ENCODE data around the gene UBE2J2.
A peak's percentile ranks its signal among the peaks of the same experiment; 100 is the strongest.

UBE2J2 gene

DNA sequence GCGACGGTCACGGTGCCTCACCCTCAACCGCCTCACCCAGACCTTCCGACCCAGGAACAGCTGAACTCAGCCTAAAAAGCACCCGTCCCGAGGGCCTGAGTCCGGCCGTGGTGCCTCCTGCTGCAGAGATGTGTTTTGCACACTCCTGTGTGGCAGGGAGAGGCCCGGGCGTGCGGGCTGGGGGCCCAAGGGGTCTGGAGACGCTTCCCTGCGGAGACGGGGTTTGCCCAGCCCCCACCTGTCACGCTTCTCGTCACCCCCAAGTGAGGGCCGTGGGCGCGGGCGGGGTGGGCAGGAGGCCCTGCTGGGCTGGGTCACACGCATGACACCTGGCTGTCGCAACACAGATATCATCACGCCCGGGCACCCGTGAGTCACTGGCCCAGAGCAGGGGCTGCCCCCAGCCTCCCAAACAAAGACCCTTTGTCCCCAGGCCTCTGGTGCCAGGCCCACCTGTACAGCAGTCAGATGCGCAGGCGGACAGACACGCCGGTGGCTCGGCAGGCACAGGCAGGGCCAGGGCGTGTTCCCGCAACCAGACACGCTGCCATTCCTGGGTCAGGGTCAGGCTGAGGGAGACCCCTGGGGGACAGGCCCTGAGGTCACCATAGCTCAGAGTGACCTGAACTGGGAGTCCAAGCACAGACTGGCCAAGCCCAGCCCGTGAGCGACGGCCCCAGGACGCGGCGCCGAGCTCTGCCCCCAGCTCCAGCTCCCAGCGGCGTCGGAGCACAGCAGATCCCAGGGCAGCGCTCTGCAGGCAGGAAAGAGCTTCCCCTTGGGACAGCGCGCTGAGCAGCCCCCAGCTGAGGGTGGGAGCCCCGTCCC, 35.6 kb downstream of the UBE2J2 start:
- DNase-seq: no peak

DNA sequence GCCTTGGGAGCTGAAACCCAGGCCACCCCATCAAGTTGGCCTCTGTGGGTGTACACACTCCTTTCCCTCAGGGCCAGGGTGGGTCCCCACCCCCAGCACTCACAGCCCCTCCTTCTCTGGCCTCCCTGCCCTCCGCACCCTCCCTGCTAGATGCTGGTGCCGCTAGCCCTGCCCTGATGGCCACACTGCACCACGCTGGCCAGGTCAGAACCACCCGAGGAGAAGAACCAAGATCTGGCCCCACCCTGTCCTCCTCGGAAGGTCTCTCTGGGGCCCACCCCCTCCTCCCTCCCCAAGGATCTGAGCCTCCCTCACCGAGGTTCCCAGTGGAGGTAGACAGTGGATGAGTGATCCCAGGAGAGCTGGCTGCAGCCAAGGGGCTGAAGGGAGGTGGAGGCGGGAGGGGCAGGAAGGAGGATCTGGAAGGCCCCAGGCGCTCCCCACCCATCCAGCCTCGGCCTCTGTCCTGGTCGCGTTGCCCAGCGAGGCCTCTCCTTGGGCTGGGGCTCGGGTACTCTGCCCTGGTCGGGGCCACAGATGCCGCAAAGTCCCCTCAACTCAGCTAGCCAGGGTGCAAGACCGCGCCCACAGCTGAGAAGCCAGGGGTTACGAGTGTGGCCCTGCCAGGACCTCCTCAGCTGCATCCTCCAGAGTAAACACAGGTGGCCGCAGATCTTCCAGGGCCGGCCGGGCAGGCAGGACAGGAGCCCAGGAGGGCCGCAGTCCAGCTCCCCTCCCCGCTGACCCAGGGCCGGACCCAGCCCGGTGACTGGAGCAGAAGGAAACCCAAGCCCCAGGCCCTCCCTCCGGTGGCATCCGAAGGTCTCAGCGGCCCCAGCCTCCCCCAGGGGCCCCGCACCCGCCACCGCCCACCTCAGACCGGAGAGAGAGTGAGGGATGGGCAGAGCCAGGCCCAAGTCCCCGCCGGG, 36.4 kb downstream of the UBE2J2 start:
- no peak for DNase-seq

DNA sequence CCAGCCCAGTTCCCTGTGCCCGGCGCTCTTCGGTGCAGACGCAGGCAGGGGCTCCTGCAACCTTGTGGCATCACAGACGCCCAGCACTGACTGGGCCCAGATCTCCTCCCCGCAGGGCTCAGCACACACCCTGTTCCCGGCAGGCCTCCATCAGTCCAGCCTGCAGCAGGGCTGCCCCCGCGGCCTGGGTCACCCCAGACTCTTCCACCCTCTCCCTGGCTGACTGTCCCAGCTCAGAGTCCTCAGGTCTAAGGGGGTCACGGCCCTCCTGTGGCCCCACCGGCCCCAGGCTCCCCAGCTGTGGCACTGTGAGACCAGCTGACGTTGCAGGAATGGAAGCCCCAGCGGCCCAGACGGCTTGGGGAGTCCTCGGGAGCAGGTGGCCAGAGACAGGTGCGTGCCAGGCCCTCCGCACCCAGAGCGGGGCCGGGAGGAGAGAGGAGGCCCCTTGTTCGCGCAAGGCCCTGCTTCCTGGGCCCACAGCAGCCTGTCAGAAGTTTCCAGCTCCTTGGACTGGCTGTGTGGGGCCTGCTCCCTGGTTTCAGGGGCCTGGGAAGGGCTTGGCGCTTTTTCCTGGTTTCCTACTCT, 37.4 kb downstream of the UBE2J2 start:
- DNase-seq: no peak

DNA sequence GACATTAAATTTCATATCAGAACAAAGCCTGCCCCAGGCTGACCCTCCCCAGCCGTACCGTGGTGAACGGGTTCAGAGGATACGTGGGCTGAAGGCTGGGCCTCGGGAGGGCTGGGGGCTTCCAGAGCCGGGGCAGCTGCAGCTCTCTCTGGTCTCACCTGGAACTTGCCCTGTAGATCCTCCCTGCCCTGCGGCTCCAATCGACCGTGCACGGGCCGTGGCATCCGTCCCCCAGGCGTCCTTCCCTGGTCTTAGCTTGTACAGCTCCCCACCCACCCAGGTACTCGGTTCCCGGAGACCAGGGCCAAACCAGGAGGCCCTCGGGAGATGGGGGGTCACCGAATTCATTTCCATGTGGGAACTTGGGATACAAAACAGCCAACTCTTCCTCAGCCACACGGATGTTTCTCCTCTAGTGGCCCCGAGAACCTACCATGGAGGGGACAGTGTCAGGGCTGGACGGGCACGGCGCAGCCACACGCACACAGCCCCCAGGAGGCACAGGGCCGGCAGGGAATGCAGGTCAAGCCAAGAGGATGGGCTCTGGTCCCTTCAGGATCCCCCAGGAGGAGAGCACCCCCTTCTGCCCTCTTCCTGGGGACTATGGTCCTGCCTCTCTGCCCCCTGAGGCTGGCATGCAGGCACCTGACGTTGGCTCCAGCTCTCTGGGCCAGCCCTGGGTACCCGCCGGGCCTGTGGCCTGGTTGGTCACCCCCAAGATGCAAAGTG, 38.5 kb downstream of the UBE2J2 start:
- DNase-seq: no peak

DNA sequence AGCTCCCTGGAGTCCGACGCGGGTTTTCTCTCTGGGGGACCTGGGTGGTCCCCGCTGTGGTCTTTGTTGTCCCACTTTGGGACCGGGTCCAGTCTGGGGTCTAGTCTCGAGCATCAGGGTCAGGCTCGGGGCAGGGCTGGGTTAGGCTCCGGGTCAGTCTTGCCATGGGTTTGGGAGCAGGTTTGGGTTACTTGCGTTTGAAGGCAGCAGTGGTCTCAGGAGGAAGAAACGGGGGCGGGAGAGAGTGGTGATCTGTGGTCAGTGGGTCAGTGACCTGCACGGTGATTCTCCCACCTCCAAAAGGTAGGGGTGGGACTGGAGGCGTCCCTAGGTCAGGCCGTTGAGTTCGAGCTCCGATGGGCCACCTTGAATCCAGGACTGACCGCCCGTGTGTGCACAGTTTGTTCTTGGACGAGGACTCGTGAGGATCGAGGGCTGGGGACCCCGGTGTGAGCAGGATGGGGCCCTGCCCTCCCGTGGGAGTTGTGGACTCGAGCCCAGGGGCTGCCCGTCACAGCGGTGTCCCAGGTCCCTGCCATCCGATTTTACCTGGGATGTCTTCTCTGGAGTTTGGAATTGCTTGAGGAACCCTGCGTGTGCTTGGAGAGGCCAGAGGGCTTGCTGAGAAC, 39.4 kb downstream of the UBE2J2 start:
- DNase-seq: no peak

DNA sequence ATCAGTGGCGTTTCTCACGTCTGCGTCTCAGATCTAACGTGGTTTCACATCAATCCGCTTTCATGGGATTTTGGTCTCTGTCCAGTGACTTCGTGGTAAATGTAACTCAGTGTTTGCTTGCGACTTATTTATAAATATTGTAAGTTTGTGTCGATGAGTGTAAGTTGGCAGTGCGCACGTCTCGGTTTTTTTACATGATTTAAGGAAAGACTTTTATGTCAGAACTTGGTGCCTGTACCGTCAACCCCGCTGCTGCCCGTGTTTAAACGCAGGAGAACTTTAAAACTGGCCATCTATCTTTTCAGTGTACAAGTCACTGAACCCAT, 40.1 kb downstream of the UBE2J2 start:
- DNase-seq: no peak

DNA sequence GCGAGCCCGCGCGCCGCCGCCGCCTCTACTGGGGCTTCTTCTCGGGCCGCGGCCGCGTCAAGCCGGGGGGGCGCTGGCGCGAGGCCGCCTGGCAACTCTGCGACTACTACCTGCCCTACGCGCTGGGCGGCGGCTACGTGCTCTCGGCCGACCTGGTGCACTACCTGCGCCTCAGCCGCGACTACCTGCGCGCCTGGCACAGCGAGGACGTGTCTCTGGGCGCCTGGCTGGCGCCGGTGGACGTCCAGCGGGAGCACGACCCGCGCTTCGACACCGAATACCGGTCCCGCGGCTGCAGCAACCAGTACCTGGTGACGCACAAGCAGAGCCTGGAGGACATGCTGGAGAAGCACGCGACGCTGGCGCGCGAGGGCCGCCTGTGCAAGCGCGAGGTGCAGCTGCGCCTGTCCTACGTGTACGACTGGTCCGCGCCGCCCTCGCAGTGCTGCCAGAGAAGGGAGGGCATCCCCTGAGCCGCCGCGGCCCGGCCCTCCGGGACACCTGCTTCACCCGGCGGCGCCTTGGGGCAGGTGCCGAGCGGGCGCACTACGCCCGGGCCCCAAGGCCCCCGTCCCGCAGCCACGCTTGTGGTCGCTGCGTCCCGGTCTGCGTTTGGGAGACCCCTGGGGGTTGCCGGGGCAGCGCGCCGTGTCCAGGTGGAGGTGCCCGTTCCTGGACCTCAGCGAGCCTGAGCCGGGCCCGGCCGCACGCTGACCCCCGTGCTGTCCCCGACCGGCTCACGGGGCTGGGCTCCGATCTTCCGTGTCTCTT, 40.7 kb downstream of the UBE2J2 start:
- DNase-seq: no peak

DNA sequence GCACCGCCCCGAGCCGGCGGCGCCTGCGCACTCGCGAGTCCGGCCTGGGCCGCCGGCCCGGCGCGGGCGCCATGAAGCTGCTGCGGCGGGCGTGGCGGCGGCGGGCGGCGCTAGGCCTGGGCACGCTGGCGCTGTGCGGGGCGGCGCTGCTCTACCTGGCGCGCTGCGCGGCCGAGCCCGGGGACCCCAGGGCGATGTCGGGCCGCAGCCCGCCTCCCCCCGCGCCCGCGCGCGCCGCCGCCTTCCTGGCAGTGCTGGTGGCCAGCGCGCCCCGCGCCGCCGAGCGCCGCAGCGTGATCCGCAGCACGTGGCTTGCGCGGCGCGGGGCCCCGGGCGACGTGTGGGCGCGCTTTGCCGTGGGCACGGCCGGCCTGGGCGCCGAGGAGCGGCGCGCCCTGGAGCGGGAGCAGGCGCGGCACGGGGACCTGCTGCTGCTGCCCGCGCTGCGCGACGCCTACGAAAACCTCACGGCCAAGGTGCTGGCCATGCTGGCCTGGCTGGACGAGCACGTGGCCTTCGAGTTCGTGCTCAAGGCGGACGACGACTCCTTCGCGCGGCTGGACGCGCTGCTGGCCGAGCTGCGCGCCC, 41.4 kb downstream of the UBE2J2 start, which contains the start of gene B3GALT6:
TSS of gene B3GALT6 (plus strand) at position 30 of the 588 bp plus-strand sequence. CDS start at position 72, 42 bp downstream.
- DNase-seq: no peak

DNA sequence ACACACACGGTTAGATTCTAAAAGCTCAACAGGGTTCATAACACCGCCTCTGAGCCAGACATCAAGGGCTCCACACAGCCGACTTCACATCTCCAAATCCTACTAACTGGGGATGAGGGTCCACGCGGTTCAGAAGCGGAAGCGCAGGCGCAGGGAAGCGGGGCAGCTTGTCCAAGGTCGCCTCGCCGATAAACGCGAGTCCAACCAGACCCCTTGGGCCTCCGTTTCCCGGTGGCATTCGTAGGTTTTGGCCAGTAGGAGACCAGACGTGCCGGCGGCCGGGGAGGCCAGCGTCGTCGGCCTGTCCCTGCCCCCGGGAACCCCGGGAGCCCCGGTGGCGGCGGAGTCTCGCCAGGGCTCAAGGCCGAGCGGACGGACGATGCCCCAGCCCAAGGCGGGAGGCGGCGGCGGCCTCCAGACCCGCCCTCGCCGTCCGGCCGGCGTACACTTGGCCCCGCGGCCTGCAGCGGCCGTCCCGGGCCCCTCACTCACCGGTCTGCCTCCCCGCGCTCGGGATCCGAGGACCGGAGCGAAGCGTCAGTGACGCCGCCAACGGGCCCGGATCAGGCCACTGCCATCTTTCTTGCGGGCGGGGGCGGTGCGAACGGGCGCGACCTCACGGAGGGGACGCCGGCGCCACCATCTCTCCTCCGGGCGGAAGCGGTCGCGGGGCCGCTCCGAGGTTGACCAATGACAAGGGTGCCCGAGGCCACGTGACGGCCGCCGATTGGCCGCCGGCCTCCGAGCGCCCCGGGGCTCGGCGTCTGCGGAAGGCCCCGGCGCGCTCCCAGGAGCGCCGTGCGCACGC, 42.0 kb downstream of the UBE2J2 start, which contains the start of gene SDF4:
TSS of gene SDF4 (minus strand) at position 602 of the 808 bp plus-strand sequence. CDS start 3,229 bp downstream, outside the sequence.
- peak; percentile 97 for DNase-seq

DNA sequence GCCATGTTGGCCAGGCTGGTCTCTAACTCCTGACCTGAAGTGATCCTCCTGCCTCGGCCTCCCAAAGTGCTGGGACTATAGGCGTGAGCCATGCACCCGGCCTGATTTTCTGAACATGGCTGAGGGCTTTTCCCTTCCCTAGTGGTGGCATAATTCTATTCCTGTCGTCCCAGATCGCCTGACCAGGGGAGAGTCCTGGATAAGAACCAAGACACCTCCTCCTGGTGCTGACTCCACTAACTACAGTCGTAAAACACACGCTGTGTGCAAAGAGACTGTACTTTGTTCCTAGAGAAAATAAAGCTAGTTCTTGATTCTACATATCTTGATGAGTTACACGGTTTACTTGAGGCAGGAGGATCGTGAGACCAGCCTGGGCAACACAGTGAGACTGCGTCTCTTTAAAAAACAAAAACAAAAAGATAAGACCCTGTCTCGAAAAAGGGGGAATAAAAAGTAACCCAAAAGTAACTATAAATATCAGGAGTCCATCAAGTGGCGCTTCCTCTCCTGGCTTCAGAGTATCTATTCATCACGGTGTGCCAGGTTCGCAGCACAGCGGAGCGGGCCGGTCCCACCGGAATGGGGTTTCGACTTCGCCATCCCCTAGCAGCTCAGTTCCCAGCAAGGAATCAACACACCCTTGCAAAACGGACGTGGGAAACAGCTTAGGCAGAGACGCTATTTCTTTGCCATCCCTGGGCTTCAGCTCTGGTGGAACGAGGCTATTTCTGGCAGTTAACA, 42.8 kb downstream of the UBE2J2 start:
- peak; percentile 56 for DNase-seq

DNA sequence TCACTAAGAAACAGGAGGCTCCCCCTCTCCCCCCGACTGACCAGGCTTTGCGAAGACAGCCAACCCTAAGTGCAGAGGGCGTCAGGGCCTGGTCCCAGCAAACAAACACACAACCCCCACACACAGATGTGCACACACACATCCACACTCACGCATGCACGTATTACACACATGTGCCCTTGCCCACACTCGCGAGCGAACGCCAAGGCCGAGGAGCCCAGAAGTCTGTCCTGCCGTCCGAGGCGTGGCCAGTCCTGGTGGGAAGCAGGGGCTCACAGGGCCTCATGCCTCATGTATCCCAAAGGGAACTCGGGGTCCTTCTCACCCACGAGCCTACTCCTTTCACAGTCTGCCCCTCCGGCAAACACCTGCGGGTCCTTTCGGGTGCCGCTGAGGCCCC, 43.9 kb downstream of the UBE2J2 start:
- no peak for DNase-seq

DNA sequence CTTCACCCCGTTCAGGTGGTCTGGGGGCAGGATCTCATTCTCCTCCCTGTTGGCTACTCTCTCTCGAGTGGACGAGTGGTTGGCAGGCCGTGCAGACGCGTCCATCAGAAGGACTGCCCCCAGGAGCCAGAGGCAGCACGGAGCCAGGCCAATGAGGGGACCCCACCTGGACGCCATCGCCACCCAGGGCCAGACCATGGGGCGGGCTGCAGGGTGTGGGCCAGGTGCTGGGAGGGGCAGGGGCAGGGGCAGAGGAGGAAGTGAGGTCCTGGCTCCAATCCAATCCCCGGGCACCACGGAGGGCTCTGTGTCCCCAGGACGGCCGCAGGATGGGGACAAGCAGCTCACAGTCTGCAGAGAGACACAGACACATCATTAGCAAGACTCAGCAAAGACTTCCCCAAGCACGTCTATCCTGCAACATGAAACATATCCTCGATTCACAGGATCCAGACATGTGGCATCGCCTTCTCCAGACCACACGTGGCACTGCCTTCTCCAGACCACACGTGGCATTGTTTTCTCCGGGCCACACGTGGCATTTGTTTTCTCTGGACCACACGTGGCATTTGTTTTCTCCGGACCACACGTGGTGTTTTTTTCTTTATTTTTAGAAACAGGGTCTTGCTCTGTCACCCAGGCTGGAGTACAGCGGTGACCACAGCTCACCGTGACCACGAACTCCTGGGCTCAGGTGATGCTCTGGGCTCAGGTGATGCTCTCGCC, 44.9 kb downstream of the UBE2J2 start:
- DNase-seq: no peak

DNA sequence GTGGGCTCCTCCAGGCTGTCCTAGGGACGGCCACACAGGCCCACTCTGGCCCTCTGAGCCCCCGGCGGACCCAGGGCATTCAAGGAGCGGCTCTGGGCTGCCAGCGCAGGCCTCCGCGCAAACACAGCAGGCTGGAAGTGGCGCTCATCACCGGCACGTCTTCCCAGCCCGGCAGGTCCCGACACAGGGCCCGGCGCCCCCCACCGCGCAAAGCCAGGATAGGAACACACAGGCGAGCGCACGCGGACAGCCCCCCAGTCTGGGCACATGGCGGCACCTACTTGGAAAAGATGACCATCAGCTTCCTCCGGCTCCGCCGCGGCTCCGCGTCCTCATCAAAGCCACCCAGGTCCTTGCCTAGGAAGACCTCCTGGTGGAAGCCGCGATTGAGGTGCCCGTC, 45.5 kb downstream of the UBE2J2 start:
- DNase-seq: no peak

DNA sequence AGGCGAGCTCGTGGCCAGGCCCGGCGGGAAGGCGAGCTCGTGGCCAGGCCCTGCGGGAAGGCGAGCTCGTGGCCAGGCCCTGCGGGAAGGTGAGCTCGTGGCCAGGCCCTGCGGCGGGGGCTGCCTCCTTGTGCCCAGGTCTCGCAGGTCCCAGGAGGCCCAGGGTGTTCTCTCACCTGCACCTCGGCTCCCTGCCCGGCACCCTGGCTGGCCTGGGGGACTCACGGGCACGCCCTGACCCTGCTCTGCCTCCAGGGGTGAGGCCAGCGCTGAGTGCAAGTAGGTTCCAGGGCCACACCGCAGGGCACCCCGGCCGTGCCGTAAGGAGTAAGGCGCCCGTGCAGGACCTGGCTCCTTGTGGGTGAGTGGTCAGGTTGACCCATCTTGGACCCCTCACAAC, 46.3 kb downstream of the UBE2J2 start:
- no peak for DNase-seq

DNA sequence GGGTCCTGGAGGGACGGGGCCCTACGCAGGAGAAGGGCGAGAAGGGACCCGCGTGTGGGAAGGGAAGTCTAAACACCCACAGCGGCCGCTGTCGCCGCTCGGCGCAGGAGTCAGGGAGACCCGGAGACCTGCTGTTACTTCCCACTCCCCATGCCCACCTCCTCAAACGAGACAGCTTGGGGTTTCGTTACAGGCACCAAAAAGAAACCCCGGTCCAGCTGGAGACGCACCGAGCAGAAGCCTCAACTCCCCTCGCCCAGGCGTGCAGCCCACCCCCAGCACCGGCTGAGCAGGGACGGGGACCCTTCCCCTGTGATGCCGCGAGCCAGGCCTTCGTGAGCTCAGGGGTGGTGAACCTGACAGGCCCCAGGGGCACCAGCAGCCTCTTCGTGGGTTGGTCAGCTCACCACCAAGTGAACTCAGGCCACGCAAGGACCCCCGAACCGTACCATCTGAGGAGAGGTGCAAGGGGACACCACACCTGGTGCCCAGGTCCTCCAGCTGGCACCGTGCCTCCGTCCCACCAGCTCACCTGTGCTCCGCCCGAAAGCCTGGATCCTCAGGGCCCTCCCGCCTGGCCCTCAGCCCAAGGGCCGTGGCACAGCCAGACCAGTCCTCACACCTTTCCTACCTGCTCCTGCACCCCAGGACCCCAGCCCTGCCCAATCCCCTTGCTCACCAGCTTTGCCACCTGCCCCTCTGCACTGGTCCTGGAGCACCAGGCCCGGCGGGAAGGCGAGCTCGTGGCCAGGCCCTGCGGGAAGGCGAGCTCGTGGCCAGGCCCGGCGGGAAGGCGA, 46.9 kb downstream of the UBE2J2 start:
- DNase-seq: no peak

DNA sequence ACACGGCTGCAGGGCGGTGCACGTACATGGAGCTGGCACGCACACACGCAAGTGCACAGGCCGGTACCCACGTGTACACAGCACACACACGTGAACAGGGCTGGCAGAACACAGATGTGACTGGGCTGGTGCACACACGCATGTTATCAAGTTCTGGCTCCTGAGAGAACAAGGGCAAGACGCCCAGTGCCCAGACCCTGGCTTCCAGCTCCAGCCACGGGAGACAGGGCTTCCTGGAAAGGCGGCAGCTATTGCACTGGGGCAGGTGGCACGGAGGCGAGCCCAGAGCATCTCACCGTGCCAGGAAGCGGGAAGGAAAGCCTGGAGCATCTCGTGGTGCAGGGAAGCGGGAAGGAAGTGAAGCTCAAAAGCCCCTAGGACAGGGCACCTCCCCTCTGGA, 47.7 kb downstream of the UBE2J2 start:
- no peak for DNase-seq

DNA sequence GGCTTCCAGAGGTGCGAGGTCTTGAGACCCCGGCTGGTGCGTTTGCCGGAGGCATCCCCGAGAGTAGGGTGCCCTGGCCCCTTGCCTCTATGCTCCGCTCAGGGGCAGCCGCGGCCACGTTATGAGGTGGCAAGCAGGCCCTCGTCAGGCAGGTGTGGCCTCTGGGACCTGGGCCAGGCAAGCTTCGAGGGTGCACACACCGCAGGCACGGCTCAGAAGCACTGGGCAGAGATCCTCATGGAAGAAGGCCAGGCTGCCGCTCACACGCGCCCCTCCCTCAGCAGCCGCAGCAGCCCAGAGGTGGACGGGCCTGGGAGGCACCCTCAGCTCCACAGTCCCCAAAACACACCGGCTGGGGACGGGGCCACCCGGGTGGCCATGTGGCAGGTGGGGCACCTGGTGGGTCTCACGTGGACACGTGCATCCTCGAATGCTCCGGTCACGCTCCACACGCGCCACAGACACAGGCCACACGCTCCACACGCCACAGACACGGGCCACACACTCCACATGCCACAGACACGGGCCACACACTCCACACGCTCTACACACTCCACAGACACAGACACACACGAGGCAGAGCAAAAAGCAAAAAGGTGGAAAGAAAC, 48.3 kb downstream of the UBE2J2 start:
- no peak for DNase-seq

All from fibroblast of upper back skin (primary cell).